GM12878 (cell line): ENCODE measurements around the gene BAG3. TPM values are rescaled to one million over a fixed set of nuclear protein-coding genes. Genes with fewer than 3 reads are reported as not detected.

Experiments used
- ATAC-seq: fragments of 200-7000 bp; cut with Tn5 transposase; 3 replicates; pipeline ENCODE4 v1.9.1; 2020; ENCODE audit warnings: mild to moderate bottlenecking, moderate library complexity
- BruUV-seq: library from RNA; stranded (reverse); fragments of 400-500 nt; replicated peaks from 2 replicates; lab custom pipeline; 2021; lab: Mats Ljungman, UMichigan
- CTCF ChIA-PET: fragments of 300-600 bp; sonication (Branson Sonifier 250); formaldehyde crosslinking; extraction: SDS; loops from one replicate; lab custom pipeline; 2021; ENCODE audit warnings: inconsistent platforms; lab: Yijun Ruan, JAX
- POLR2A ChIA-PET: fragments of 350-600 bp; formaldehyde crosslinking; extraction: SDS; loops from one replicate; lab custom pipeline; 2021; ENCODE audit warnings: inconsistent platforms; lab: Charles Lee
- RAD21 ChIA-PET: fragments of 300-600 bp; sonication (Branson Sonifier 250); formaldehyde crosslinking; loops from one replicate; lab custom pipeline; 2023; ENCODE audit warnings: antibody characterized with exemption; ENCODE audit not compliant: unreplicated experiment; lab: Charles Lee
- SMC1A ChIA-PET: fragments of 300-600 bp; sonication (Branson Sonifier 250); formaldehyde crosslinking; loops from one replicate; lab custom pipeline; 2023; ENCODE audit not compliant: unreplicated experiment, uncharacterized antibody; lab: Charles Lee
- DNase-seq: peaks from one replicate; pipeline ENCODE4 v3.0.0-alpha.2; 2011; ENCODE audit warnings: low read depth, low spot score
- FAIRE-seq: peaks from 3 replicates; lab custom pipeline; 2011; peaks lifted over from hg19 to GRCh38; lab: Jason Lieb, UNC
- H2AFZ ChIP-seq: 2 replicates; pipeline ENCODE4 v1.6.0; 2011; ENCODE audit warnings: low read depth, low read length, control low read depth; ENCODE audit not compliant: control insufficient read depth
- H3K27ac ChIP-seq: 2 replicates; pipeline ENCODE4 v1.5.1; 2011; ENCODE audit warnings: control low read depth; ENCODE audit not compliant: control insufficient read depth, insufficient read depth
- H3K27me3 ChIP-seq, 2 experiments: replicated peaks in 1 of 2; 2 replicates each; pipeline versions ENCODE4 v1.6.0 to v1.6.1; 2011; ENCODE audit warnings: low read length in 1 of 2; ENCODE audit not compliant: control insufficient read depth in 2 of 2, insufficient read depth in 2 of 2
- H3K36me3 ChIP-seq, 2 experiments: 2 replicates each; pipeline ENCODE4 v1.5.1; 2011; ENCODE audit warnings: low read length in 1 of 2; ENCODE audit not compliant: control insufficient read depth in 2 of 2, insufficient read depth in 2 of 2
- H3K4me1 ChIP-seq: 2 replicates; pipeline ENCODE4 v1.6.1; 2011; ENCODE audit warnings: mild to moderate bottlenecking, low read length, moderate library complexity, mixed read lengths; ENCODE audit not compliant: control insufficient read depth, insufficient read depth
- H3K4me2 ChIP-seq: 2 replicates; pipeline ENCODE4 v1.6.0; 2011; ENCODE audit warnings: control low read depth; ENCODE audit not compliant: control insufficient read depth, insufficient read depth
- H3K4me3 ChIP-seq: fragments of 200-600 bp; sonication (generic); 2 replicates; pipeline ENCODE4 v1.5.1; 2016
- H3K79me2 ChIP-seq: 2 replicates; pipeline ENCODE4 v1.6.0; 2011; ENCODE audit warnings: low read length; ENCODE audit not compliant: control insufficient read depth, insufficient read depth
- H3K9ac ChIP-seq: 2 replicates; pipeline ENCODE4 v1.8.0; 2011; ENCODE audit warnings: low read length, control low read depth, mixed read lengths; ENCODE audit not compliant: control insufficient read depth, insufficient read depth
- H3K9me3 ChIP-seq: replicated peaks from 3 replicates; pipeline ENCODE4 v1.5.1; 2011; ENCODE audit warnings: mild to moderate bottlenecking, low read length; ENCODE audit not compliant: control insufficient read depth, insufficient read depth
- H4K20me1 ChIP-seq: 2 replicates; pipeline ENCODE4 v1.6.0; 2011; ENCODE audit not compliant: control insufficient read depth, insufficient read depth
- CHD1 ChIP-seq: IDR thresholded peaks from 2 replicates; pipeline ENCODE4 v1.6.1; 2012; ENCODE audit warnings: low read depth, low read length, improper control_type of control experiment
- CREB1 ChIP-seq: IDR thresholded peaks from 2 replicates; pipeline ENCODE4 v1.6.1; 2012; ENCODE audit warnings: low read depth, mild to moderate bottlenecking, inconsistent platforms
- CREM ChIP-seq: IDR thresholded peaks from 2 replicates; pipeline ENCODE4 v1.6.1; 2014; ENCODE audit warnings: antibody characterized with exemption, low read depth
- EZH2 ChIP-seq: IDR thresholded peaks from 2 replicates; pipeline ENCODE4 v1.6.1; 2012; ENCODE audit warnings: low read depth, mild to moderate bottlenecking, control low read depth, inconsistent platforms, low read length, borderline replicate concordance; ENCODE audit not compliant: control insufficient read depth
- MYC ChIP-seq: IDR thresholded peaks from 2 replicates; pipeline ENCODE4 v1.6.1; 2011; ENCODE audit warnings: mild to moderate bottlenecking, low read length, moderate library complexity, inconsistent platforms; ENCODE audit not compliant: insufficient read depth, insufficient replicate concordance, insufficient read length, severe bottlenecking
- SPI1 ChIP-seq: IDR thresholded peaks from 2 replicates; pipeline ENCODE4 v1.6.1; 2011; ENCODE audit warnings: low read depth, mild to moderate bottlenecking, low read length, moderate library complexity, borderline replicate concordance; ENCODE audit not compliant: insufficient read depth
- SREBF1 ChIP-seq: IDR thresholded peaks from 2 replicates; pipeline ENCODE4 v1.6.1; 2012; ENCODE audit warnings: mild to moderate bottlenecking, low read length
- SUPT20H ChIP-seq: IDR thresholded peaks from 2 replicates; pipeline ENCODE4 v1.6.1; 2011; ENCODE audit warnings: low read depth, mild to moderate bottlenecking, low read length, moderate library complexity, borderline replicate concordance; ENCODE audit not compliant: control insufficient read depth
- YBX1 ChIP-seq: fragments of 450-650 bp; IDR thresholded peaks from 2 replicates; pipeline ENCODE4 v1.6.1; 2016; ENCODE audit warnings: antibody characterized with exemption
- WGBS: methylation state at CpG from one replicate; pipeline ENCODE4 v1.1.6; 2016; ENCODE audit warnings: low lambda C conversion rate; ENCODE audit not compliant: insufficient replicate concordance, insufficient coverage; ENCODE audit errors: missing lambda C conversion rate; 5-methylcytosine and 5-hydroxymethylcytosine counted together
- in situ Hi-C: fragments of 300-500 bp; cut with MboI; formaldehyde crosslinking; loops from 9 replicates; pipeline ENCODE4 v1.14.3; 2018; ENCODE audit warnings: mixed read lengths
- intact Hi-C: fragments of 100-400 bp; cut with micrococcal nuclease; formaldehyde crosslinking; loops from one replicate; pipeline ENCODE4 v1.14.2; 2022; ENCODE audit not compliant: unreplicated experiment
- polyA plus RNA-seq, 11 experiments: library from polyadenylated mRNA; depleted of rRNA in 4 of 11; unstranded in 6 of 11; stranded (reverse) in 5 of 11; fragments of >200 nt; fragmentation: Nextera tagmentation in 4 of 11; fragmentation: Illumina TruSeq in 1 of 11; extraction: Ambion mirVana in 4 of 11; extraction: Trizol in 1 of 11; gene quantifications; 1 replicate in 1 of 11; 2 replicates in 10 of 11; pipeline versions ENCODE4 v1.2.1 to v1.2.3, GENCODE V29; 2011 to 2016; ENCODE audit warnings: inconsistent platforms in 2 of 11, missing spikeins in 2 of 11, low read depth in 1 of 11
- total RNA-seq, 4 experiments: library from RNA; depleted of rRNA in 3 of 4; stranded (reverse); fragments of >200 nt in 3 of 4; fragmentation: Illumina TruSeq in 1 of 4; extraction: Trizol in 1 of 4; gene quantifications; 2 replicates each; pipeline versions ENCODE4 v1.2.1 to v1.2.3, GENCODE V29; 2013 to 2021
- TF ChIP-seq, protein P1 (sequence below): fragments of 150-350 bp; IDR thresholded peaks from 2 replicates; pipeline ENCODE4 v1.6.1; 2016; ENCODE audit warnings: low read depth, low read length
- TF ChIP-seq, protein P2 (sequence below): fragments of 450-650 bp; IDR thresholded peaks from 2 replicates; pipeline ENCODE4 v1.6.1; 2014; ENCODE audit warnings: mild to moderate bottlenecking
- TF ChIP-seq, protein P3 (sequence below): fragments of 450-650 bp; IDR thresholded peaks from 2 replicates; pipeline ENCODE4 v1.6.1; 2017; ENCODE audit warnings: mild to moderate bottlenecking, low read depth, inconsistent platforms; ENCODE audit not compliant: poor library complexity, severe bottlenecking

BAG3 gene
- total and polyA plus RNA-seq, 10 of the 15 experiments (the other 5 are each of a cell fraction or from before 2014, with no cell fraction given), result 0.71 to 14.1 (median 4.3) TPM

DNA sequence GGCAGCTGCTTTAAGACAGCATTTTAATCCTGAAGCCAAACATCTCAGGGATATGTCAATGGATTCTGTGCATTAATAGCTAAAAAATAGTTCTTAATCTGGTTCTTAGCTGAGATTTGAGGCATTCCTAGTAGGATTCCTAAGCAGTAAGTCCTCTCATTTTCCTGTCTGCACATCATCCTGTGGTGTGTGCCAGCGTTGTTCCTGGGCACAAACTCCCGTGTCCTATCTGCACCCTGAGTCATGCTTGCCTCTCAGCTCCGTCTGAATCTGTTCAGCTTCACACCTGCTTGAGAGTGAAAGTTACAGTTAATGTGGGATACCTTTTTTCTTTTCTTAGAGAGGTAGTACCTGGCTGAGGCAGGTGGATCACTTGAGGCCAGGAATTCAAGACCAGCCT is 19.5 kb downstream of the BAG3 start (continued):
- no peak for TF ChIP-seq EZH2

DNA sequence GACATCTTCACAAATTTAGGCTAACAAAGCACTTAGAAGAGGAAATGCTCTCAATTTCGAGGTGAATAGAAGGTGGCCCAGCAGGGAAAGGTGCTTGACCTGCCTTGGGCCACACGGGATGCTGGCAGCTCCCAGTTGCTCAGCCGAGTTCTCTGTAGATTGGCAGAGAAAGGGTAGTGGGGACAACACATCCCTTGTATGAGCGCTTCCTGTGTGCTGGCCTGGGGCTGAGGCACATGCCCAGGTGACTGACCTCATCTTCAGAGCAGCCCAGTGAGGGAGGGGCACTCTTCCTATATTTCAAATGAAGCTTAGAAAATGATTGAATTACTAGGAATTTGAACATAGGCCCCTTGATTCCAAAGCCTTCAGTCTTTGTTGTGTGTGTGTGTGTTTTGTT is 20.2 kb downstream of the BAG3 start:
- H3K36me3 ChIP-seq, result peaks cover 0 to 16% of the 10 kb centered on the region in 2 experiments; a peak in 2 of 4 replicates
- H3K79me2 ChIP-seq, result no peaks in the 10 kb centered on the region
- ChIA-PET RAD21 (no interaction called here), POLR2A (no interaction called here), CTCF (no interaction called here), SMC1A (no interaction called here)
- DNase-seq (no peak), ATAC-seq (no peak), FAIRE-seq (no peak)
- H3K27ac ChIP-seq, result no peak overlapping the region
- intact Hi-C loops, result no loop called here
- BruUV-seq, result no TSS peak
- H3K27me3 ChIP-seq, result no peaks in the 10 kb centered on the region
- no peaks in the 10 kb centered on the region for H4K20me1 ChIP-seq
- no peak overlapping the region for H2AFZ ChIP-seq
- TF ChIP-seq, protein P1, sequence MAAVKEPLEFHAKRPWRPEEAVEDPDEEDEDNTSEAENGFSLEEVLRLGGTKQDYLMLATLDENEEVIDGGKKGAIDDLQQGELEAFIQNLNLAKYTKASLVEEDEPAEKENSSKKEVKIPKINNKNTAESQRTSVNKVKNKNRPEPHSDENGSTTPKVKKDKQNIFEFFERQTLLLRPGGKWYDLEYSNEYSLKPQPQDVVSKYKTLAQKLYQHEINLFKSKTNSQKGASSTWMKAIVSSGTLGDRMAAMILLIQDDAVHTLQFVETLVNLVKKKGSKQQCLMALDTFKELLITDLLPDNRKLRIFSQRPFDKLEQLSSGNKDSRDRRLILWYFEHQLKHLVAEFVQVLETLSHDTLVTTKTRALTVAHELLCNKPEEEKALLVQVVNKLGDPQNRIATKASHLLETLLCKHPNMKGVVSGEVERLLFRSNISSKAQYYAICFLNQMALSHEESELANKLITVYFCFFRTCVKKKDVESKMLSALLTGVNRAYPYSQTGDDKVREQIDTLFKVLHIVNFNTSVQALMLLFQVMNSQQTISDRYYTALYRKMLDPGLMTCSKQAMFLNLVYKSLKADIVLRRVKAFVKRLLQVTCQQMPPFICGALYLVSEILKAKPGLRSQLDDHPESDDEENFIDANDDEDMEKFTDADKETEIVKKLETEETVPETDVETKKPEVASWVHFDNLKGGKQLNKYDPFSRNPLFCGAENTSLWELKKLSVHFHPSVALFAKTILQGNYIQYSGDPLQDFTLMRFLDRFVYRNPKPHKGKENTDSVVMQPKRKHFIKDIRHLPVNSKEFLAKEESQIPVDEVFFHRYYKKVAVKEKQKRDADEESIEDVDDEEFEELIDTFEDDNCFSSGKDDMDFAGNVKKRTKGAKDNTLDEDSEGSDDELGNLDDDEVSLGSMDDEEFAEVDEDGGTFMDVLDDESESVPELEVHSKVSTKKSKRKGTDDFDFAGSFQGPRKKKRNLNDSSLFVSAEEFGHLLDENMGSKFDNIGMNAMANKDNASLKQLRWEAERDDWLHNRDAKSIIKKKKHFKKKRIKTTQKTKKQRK, result no peak
- TF ChIP-seq SUPT20H, result no peak
- TF ChIP-seq YBX1, result no peak
- no peak for TF ChIP-seq CHD1
- TF ChIP-seq, protein P2, sequence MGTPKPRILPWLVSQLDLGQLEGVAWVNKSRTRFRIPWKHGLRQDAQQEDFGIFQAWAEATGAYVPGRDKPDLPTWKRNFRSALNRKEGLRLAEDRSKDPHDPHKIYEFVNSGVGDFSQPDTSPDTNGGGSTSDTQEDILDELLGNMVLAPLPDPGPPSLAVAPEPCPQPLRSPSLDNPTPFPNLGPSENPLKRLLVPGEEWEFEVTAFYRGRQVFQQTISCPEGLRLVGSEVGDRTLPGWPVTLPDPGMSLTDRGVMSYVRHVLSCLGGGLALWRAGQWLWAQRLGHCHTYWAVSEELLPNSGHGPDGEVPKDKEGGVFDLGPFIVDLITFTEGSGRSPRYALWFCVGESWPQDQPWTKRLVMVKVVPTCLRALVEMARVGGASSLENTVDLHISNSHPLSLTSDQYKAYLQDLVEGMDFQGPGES, result no peak
- no peak for TF ChIP-seq SPI1
- TF ChIP-seq CREB1, result no peak
- no peak for TF ChIP-seq CREM
- no peak for TF ChIP-seq EZH2
- TF ChIP-seq MYC, result no peak
- no peak for TF ChIP-seq SREBF1
- TF ChIP-seq, protein P3, sequence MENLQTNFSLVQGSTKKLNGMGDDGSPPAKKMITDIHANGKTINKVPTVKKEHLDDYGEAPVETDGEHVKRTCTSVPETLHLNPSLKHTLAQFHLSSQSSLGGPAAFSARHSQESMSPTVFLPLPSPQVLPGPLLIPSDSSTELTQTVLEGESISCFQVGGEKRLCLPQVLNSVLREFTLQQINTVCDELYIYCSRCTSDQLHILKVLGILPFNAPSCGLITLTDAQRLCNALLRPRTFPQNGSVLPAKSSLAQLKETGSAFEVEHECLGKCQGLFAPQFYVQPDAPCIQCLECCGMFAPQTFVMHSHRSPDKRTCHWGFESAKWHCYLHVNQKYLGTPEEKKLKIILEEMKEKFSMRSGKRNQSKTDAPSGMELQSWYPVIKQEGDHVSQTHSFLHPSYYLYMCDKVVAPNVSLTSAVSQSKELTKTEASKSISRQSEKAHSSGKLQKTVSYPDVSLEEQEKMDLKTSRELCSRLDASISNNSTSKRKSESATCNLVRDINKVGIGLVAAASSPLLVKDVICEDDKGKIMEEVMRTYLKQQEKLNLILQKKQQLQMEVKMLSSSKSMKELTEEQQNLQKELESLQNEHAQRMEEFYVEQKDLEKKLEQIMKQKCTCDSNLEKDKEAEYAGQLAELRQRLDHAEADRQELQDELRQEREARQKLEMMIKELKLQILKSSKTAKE, result no peak
- TF ChIP-seq, all 136 proteins: peak for 0
- no peaks in the 10 kb centered on the region for H3K9me3 ChIP-seq
- H3K4me2 ChIP-seq, result no peak overlapping the region
- in situ Hi-C loops, result no loop called here
- H3K9ac ChIP-seq, result no peak overlapping the region
- WGBS, result 70% methylated on average over 4 of the region's 4 CpGs
- H3K4me3 ChIP-seq, result no peak overlapping the region
- H3K4me1 ChIP-seq, result no peaks in the 10 kb centered on the region
